Bronchial epithelial cell (primary cell): ENCODE results near the gene ATP8B2. TPM values are rescaled to one million over a fixed set of nuclear protein-coding genes. Genes with fewer than 3 reads are reported as not detected.
A peak's percentile ranks its signal among the peaks of the same experiment; 100 is the strongest.
"Not testable (repeated sequence)": the region's sequence is repeated elsewhere in the genome, so short reads cannot be mapped to it uniquely, and the experiment has no call there.

Source experiments
- DNase-seq: peaks from one replicate; pipeline ENCODE4 v3.0.0-alpha.2; 2010; ENCODE audit warnings: low read depth
- FAIRE-seq: peaks from 2 replicates; lab custom pipeline; 2011; peaks lifted over from hg19 to GRCh38; lab: Jason Lieb, UNC
- H3K27me3 ChIP-seq: 2 replicates; pipeline ENCODE4 v1.5.1; 2011; ENCODE audit warnings: low read length; ENCODE audit not compliant: control insufficient read depth, insufficient read depth
- H3K36me3 ChIP-seq: 2 replicates; pipeline ENCODE4 v1.5.1; 2011; ENCODE audit warnings: low read length; ENCODE audit not compliant: control insufficient read depth, insufficient read depth
- H3K4me3 ChIP-seq: 2 replicates; pipeline ENCODE4 v1.5.1; 2011; ENCODE audit warnings: mild to moderate bottlenecking, low read depth, low read length, control low read depth
- CTCF ChIP-seq: IDR thresholded peaks from 2 replicates; pipeline ENCODE4 v1.5.1; 2011; ENCODE audit warnings: mild to moderate bottlenecking, moderate library complexity, low read length, control low read depth, inconsistent platforms; ENCODE audit not compliant: insufficient read depth, severe bottlenecking
- total RNA-seq: library from RNA; depleted of rRNA; stranded (reverse); fragments of >200 nt; gene quantifications from 2 replicates; pipeline ENCODE4 v1.2.1, GENCODE V29; 2014

ATP8B2 gene
- 15.5 and 26.8 TPM in 2 replicates for total RNA-seq

- peak; percentile 61 for DNase-seq
- H3K27me3 ChIP-seq, result no peaks in the 10 kb centered on the region
- peak; percentile 92 for TF ChIP-seq CTCF
- peak within 1 kb of the TSS; percentile 46 for H3K4me3 ChIP-seq
- no peak for FAIRE-seq
- no peaks in the 10 kb centered on the region for H3K36me3 ChIP-seq
These were observed at the start of gene ATP8B2 for GRCh38 chr1:154324669-154325582. ATP8B2 (plus strand) TSS chr1:154325525; CDS start chr1:154328142, 2,617 bp downstream.

DNA sequence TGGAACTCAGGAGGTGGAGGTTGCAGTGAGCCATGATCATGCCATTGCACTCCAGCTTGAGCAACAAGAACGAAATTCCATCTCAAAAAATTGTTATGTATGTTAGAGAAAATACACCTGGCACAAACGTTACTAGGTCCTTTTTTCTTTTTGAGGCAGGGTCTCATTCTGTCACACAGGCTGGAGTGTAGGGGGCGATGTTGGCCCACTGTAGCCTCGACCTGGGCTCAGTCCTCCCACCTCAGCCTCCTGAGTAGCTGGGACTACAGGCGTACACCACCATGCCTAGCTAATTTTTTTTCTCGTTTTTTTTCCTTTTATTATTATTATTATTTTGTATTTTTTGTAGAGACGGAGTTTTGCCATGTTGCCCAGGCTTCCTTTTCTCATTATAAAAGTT, 48.5 kb upstream of the ATP8B2 start:
- DNase-seq (no peak), FAIRE-seq (no peak)
- H3K27me3 ChIP-seq, result no peaks in the 10 kb centered on the region
- H3K4me3 ChIP-seq, result no peak overlapping the region
- peaks cover 10% of the 10 kb centered on the region for H3K36me3 ChIP-seq
- peak; percentile 24 for TF ChIP-seq CTCF

GRCh38 chr1:154287591-154287990, 37.7 kb upstream of the ATP8B2 start:
- FAIRE-seq, H3K36me3 ChIP-seq, H3K4me3 ChIP-seq, DNase-seq, H3K27me3 ChIP-seq: not testable (repeated sequence)

DNA sequence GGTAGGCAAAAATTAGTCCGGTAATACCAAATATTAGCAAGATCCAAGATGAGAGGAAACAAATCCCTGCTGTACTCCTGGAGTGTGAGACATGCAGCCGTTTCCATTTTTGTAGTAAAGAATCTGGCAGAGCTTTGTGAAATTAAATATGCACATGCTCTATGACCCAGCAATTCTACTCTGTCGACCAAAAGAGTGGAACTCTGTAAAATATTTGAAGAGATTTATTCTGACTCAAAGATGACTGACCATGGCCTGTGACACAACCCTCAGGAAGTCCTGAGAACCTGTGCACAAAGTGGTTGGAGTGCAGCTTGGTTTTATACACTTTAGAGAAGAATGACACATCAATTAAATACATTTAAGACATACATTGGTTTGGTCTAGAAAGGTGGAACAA, 36.7 kb upstream of the ATP8B2 start:
- TF ChIP-seq CTCF, result no peak
- no peaks in the 10 kb centered on the region for H3K36me3 ChIP-seq
- DNase-seq (no peak), FAIRE-seq (no peak)
- H3K27me3 ChIP-seq, result peaks cover 1% of the 10 kb centered on the region
- no peak overlapping the region for H3K4me3 ChIP-seq

GRCh38 chr1:154290921-154291320, 34.4 kb upstream of the ATP8B2 start:
- H3K4me3 ChIP-seq, result no peak overlapping the region
- DNase-seq (no peak), FAIRE-seq (no peak)
- H3K36me3 ChIP-seq, result no peaks in the 10 kb centered on the region
- TF ChIP-seq CTCF, result no peak
- H3K27me3 ChIP-seq, result peaks cover 1% of the 10 kb centered on the region

GRCh38 chr1:154295408-154296235, 29.7 kb upstream of the ATP8B2 start:
- TF ChIP-seq CTCF, result no peak
- no peak overlapping the region for H3K4me3 ChIP-seq
- no peaks in the 10 kb centered on the region for H3K36me3 ChIP-seq
- no peak for DNase-seq
- peaks cover 1% of the 10 kb centered on the region for H3K27me3 ChIP-seq
- FAIRE-seq, result no peak
